NOMO-1 treated with dmso at 0.1 percent for 144 hours (cell line): ENCODE results near the gene CYB5RL.

Experiments
- DNase-seq: peaks from one replicate; lab custom pipeline; 2025; ENCODE audit not compliant: unreplicated experiment; lab: John Stamatoyannopoulos, UW

CYB5RL gene

DNA sequence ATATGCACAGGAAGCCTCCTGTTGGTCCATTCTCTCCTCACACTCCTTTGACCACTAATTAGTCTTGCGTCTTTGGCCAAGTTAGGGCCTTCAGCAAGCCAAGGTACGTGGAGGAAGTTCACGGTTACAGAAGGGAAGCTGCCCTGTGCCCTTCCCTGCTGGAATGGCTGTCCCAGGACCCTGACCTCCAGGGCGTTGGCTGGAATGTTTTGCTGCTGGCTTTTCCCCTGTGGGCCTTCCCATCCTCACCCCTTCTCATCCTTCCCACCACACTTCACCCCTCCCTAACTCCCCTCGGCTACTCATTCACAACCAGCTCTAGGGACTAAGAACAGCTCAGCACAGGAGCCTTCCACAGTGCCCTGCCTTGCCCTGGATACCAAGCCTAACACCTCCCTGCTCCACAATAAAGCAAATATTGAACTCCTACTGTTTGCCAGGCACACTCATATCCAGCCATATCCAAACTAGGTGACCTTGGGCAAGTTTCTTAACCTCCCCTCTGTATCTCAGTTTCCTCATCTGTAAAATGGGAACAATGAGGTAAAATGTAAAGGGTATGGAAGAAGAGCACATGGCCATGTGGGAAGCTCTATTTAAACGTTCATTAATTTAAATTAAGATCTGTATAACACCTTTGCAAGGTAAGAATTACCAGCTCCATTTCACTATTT is 38.2 kb downstream of the CYB5RL start:
- no peak for DNase-seq

DNA sequence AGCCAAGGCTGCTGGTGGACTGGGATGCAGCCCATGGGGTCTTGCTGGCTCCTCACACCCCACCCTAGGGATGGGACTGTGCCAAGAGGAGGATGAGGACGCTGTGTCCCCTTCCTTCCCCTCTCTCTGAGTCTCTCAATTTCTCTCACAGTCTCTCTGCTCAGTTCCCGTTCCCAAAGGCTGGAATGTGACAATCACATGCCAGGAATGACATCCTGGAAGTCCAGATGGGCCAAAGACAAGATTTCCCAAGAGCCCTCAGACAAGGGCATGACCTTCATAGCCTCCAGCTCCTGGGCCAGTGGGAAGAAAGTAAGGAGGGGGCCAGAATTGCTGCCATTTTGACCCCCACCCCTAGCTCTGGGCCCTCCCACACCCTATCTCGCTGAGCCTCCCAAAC is 39.5 kb downstream of the CYB5RL start:
- no peak for DNase-seq

DNA sequence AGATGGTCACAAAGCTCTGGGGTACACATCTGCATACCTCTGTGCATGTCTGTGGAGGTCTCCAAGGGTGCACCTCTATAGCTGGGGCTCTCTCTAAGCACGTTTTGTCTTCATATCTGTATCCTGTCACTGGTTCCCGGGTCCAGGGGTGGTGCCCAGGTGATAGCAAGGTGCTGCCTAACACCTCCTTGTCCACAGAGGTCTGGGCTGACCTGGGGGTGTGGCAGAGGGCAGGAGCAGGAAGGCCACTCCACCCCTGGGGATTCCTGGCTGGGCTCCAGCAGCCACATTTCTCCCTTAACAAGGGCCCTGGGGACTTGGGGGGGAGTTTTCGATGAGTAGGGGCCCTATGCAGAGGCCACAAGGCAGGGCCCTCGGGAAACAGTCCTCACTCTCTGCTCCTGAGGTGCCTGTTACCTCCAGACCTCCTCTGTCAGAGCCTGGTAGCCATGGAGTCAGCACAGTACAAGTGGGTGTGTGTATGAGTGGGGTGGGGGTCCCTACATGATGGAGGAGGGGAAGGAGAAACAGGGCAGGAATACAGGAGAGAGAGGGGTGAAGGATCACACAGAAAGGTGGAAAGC is 40.0 kb downstream of the CYB5RL start:
- no peak for DNase-seq

DNA sequence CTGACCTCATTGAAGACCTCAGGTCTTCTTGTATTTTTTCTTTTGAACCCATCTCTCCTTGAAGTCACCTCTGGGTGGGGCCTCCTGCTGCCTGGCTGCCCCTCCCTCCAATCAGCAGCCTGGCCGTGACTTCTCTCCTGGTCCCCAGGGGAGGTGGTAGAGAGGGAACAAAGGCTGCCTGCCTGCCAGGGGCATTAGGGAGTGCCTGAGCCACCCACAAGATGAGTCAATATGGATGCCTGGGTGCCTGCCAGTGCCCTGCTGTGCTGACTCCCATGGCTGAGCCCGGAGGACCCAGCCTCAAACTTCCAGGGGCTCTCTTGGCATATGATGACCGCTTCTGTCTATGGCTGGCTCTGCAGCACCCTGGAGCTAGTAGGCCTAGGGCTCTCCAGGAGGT is 41.8 kb downstream of the CYB5RL start:
- no peak for DNase-seq

DNA sequence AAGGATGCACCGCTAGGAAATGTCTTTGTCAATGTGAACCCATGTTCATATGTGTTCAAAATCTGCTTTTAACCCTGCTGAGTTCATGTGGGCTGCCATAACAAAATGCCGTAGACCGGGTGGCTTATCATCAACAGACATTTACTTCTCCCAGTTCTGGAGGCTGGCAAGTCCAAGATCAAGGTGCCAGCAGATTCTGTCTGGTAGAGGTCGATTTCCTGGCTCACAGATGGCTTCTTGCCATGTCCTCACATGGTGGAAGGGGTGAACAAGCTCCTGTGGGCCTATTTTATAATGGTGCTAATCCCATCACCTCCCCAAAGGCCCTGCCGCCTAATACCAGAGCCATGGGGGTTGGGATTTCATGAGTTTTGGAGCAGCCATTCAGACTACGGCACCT is 42.4 kb downstream of the CYB5RL start:
- DNase-seq = no peak

- no peak for DNase-seq
These were observed 42.8 kb downstream of the CYB5RL start for GRCh38 chr1:54156986-54157385.

DNA sequence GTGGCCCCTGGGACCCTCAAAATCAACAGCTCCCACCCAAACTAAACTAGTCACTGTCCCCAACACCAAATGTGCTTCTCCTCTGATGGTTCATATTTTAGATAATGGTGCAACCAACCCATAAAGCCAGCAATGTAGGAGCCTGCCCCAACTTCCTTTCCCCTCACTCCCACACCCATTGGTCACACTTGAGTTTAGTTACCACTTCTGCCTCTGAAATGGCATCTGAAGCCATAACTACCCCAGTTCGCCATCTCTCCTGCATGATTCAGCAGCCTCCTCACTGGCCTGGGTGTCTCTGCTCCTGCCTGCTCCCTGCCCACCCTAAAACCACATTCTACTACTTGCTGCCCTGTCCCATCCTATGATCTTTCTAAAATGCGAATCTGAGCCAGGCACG is 43.6 kb downstream of the CYB5RL start:
- DNase-seq = no peak

DNA sequence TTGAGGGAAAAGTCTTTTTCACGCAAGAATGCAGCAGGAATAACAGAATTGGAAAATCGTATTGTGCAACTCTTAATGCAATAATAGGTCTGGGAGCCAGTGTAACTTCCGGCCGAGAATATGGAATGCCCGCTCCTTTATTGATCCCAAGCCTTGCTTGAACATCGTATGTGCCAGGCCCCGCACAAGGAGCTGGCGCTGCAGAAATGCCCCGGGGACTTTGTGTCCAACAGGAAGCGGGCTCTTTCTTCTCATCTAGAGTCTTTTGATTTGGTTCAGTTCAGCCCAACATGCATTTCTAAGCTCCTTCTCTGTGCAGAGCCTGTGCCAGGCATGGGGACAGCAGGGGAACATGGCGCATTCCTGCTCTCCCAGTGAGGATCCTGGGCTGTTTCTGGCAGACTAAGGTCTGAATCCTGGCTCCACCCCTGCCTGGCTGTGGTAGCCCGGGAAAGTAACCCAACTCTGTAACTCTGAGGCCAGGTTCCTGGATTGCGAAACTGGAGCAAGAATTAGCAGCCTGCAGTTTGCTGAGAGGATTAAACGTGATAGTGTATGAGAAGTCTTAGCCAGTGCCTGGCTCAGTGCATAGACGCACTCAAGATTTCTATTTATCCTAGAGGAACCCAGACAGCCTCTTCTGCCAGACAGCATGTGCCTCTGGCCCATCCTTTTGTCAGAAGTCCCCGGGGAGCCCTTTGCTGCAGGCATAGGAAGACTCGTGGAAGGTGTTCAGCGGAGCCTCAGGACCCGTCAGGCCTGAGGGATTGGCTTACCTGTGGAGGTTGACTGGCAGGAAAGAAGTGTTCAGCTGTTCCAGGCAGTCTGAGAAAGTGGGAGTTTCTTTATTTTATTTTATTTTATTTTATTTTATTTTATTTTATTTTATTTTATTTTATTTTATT is 46.0 kb downstream of the CYB5RL start:
- peak; percentile 13 for DNase-seq

DNA sequence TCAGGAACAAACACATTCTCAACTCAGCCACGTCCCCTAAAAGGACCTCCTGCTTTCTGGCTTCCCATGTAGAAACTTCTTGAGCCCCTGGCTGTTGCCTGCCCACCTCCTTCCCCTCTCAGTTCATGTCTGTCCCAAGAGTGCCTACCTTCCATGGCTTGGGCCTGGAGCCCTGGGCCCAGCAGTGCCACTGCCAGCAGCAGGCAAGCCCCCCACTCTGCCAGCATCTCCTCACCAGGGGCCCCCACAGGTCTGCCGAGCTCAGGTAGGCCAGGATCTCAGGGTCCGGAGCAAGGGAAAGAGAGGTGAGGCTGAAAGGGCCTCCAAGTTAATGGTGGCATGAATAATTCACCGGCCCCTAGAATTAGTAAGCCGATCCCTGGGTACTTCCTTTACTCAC is 47.1 kb downstream of the CYB5RL start, which contains the start of gene CDCP2:
Gene CDCP2, minus strand, starts transcription at position 305 of the 400 bp plus-strand sequence. Its CDS starts 78 bp downstream, at position 227.
- no peak for DNase-seq

DNA sequence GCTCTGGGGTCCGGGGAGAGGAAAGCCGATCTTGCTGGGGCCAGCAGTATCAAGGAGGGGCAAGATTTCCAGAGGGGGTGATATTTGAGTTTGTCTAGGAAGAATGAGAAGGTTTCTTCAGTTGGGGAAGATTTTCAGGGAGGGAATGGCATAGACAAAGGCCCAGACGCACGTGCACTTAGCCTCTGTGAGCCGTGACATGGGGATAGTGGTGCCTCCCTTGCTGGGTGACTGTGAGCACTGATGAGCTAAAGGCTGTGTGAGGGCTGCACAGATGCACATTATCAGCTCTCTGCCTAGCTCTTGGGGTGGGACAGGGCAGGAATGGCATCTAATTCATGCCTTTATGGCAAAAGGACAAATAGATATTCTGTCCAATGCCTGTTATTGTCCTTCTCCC is 48.8 kb downstream of the CYB5RL start:
- DNase-seq = no peak
